GM12878 (cell line): Measurements from ENCODE around the gene LDB2. TPM values are rescaled to one million over a fixed set of nuclear protein-coding genes. Genes with fewer than 3 reads are reported as not detected.

Experiments
- ATAC-seq: fragments of 200-7000 bp; cut with Tn5 transposase; 3 replicates; pipeline ENCODE4 v1.9.1; 2020; ENCODE audit warnings: mild to moderate bottlenecking, moderate library complexity
- BruUV-seq: library from RNA; stranded (reverse); fragments of 400-500 nt; replicated peaks from 2 replicates; lab custom pipeline; 2021; lab: Mats Ljungman, UMichigan
- CTCF ChIA-PET: fragments of 300-600 bp; sonication (Branson Sonifier 250); formaldehyde crosslinking; extraction: SDS; loops from one replicate; lab custom pipeline; 2021; ENCODE audit warnings: inconsistent platforms; lab: Yijun Ruan, JAX
- POLR2A ChIA-PET: fragments of 350-600 bp; formaldehyde crosslinking; extraction: SDS; loops from one replicate; lab custom pipeline; 2021; ENCODE audit warnings: inconsistent platforms; lab: Charles Lee
- RAD21 ChIA-PET: fragments of 300-600 bp; sonication (Branson Sonifier 250); formaldehyde crosslinking; loops from one replicate; lab custom pipeline; 2023; ENCODE audit warnings: antibody characterized with exemption; ENCODE audit not compliant: unreplicated experiment; lab: Charles Lee
- SMC1A ChIA-PET: fragments of 300-600 bp; sonication (Branson Sonifier 250); formaldehyde crosslinking; loops from one replicate; lab custom pipeline; 2023; ENCODE audit not compliant: unreplicated experiment, uncharacterized antibody; lab: Charles Lee
- DNase-seq: peaks from one replicate; pipeline ENCODE4 v3.0.0-alpha.2; 2011; ENCODE audit warnings: low read depth, low spot score
- FAIRE-seq: peaks from 3 replicates; lab custom pipeline; 2011; peaks lifted over from hg19 to GRCh38; lab: Jason Lieb, UNC
- H2AFZ ChIP-seq: 2 replicates; pipeline ENCODE4 v1.6.0; 2011; ENCODE audit warnings: low read depth, low read length, control low read depth; ENCODE audit not compliant: control insufficient read depth
- H3K27ac ChIP-seq: 2 replicates; pipeline ENCODE4 v1.5.1; 2011; ENCODE audit warnings: control low read depth; ENCODE audit not compliant: control insufficient read depth, insufficient read depth
- H3K27me3 ChIP-seq, 2 experiments: replicated peaks in 1 of 2; 2 replicates each; pipeline versions ENCODE4 v1.6.0 to v1.6.1; 2011; ENCODE audit warnings: low read length in 1 of 2; ENCODE audit not compliant: control insufficient read depth in 2 of 2, insufficient read depth in 2 of 2
- H3K36me3 ChIP-seq, 2 experiments: 2 replicates each; pipeline ENCODE4 v1.5.1; 2011; ENCODE audit warnings: low read length in 1 of 2; ENCODE audit not compliant: control insufficient read depth in 2 of 2, insufficient read depth in 2 of 2
- H3K4me1 ChIP-seq: 2 replicates; pipeline ENCODE4 v1.6.1; 2011; ENCODE audit warnings: mild to moderate bottlenecking, low read length, moderate library complexity, mixed read lengths; ENCODE audit not compliant: control insufficient read depth, insufficient read depth
- H3K4me2 ChIP-seq: 2 replicates; pipeline ENCODE4 v1.6.0; 2011; ENCODE audit warnings: control low read depth; ENCODE audit not compliant: control insufficient read depth, insufficient read depth
- H3K4me3 ChIP-seq: fragments of 200-600 bp; sonication (generic); 2 replicates; pipeline ENCODE4 v1.5.1; 2016
- H3K79me2 ChIP-seq: 2 replicates; pipeline ENCODE4 v1.6.0; 2011; ENCODE audit warnings: low read length; ENCODE audit not compliant: control insufficient read depth, insufficient read depth
- H3K9ac ChIP-seq: 2 replicates; pipeline ENCODE4 v1.8.0; 2011; ENCODE audit warnings: low read length, control low read depth, mixed read lengths; ENCODE audit not compliant: control insufficient read depth, insufficient read depth
- H3K9me3 ChIP-seq: replicated peaks from 3 replicates; pipeline ENCODE4 v1.5.1; 2011; ENCODE audit warnings: mild to moderate bottlenecking, low read length; ENCODE audit not compliant: control insufficient read depth, insufficient read depth
- H4K20me1 ChIP-seq: 2 replicates; pipeline ENCODE4 v1.6.0; 2011; ENCODE audit not compliant: control insufficient read depth, insufficient read depth
- BACH1 ChIP-seq: fragments of 450-650 bp; IDR thresholded peaks from 2 replicates; pipeline ENCODE4 v1.6.1; 2017; ENCODE audit warnings: mild to moderate bottlenecking, borderline replicate concordance
- CBFB ChIP-seq: IDR thresholded peaks from 2 replicates; pipeline ENCODE4 v1.6.1; 2016; ENCODE audit warnings: antibody characterized with exemption, low read depth
- CREB1 ChIP-seq: IDR thresholded peaks from 2 replicates; pipeline ENCODE4 v1.6.1; 2012; ENCODE audit warnings: low read depth, mild to moderate bottlenecking, inconsistent platforms
- CREM ChIP-seq: IDR thresholded peaks from 2 replicates; pipeline ENCODE4 v1.6.1; 2014; ENCODE audit warnings: antibody characterized with exemption, low read depth
- EED ChIP-seq: sonication (generic); IDR thresholded peaks from 2 replicates; pipeline ENCODE4 v1.6.1; 2016; ENCODE audit warnings: antibody characterized with exemption, low read depth
- HDAC6 ChIP-seq: fragments of 200-600 bp; sonication (generic); IDR thresholded peaks from one replicate; pipeline ENCODE4 v1.8.0; 2017; ENCODE audit warnings: antibody characterized with exemption; ENCODE audit not compliant: unreplicated experiment
- IRF4 ChIP-seq: IDR thresholded peaks from 2 replicates; pipeline ENCODE4 v1.6.1; 2011; ENCODE audit warnings: low read depth, low read length
- NFIC ChIP-seq: IDR thresholded peaks from 2 replicates; pipeline ENCODE4 v1.6.1; 2012; ENCODE audit warnings: low read depth, mild to moderate bottlenecking, inconsistent platforms, low read length, moderate library complexity
- NR2C1 ChIP-seq: fragments of 450-650 bp; IDR thresholded peaks from 2 replicates; pipeline ENCODE4 v1.6.1; 2017; ENCODE audit warnings: antibody characterized with exemption, mild to moderate bottlenecking, moderate library complexity
- RB1 ChIP-seq: fragments of 450-650 bp; formaldehyde crosslinking; IDR thresholded peaks from 2 replicates; pipeline ENCODE4 v1.6.1; 2017; ENCODE audit warnings: mild to moderate bottlenecking, borderline replicate concordance
- SMAD1 ChIP-seq: fragments of 450-650 bp; IDR thresholded peaks from 2 replicates; pipeline ENCODE4 v1.6.1; 2018; ENCODE audit warnings: mild to moderate bottlenecking, low read depth; ENCODE audit not compliant: partially characterized antibody
- SMAD5 ChIP-seq: IDR thresholded peaks from 2 replicates; pipeline ENCODE4 v1.6.1; 2016; ENCODE audit warnings: antibody characterized with exemption, low read depth
- TCF7 ChIP-seq: IDR thresholded peaks from 2 replicates; pipeline ENCODE4 v1.6.1; 2014; ENCODE audit warnings: antibody characterized with exemption, borderline replicate concordance
- ZNF622 ChIP-seq: fragments of 450-650 bp; IDR thresholded peaks from 2 replicates; pipeline ENCODE4 v1.6.1; 2017; ENCODE audit warnings: mild to moderate bottlenecking, inconsistent platforms
- WGBS: methylation state at CpG from one replicate; pipeline ENCODE4 v1.1.6; 2016; ENCODE audit warnings: low lambda C conversion rate; ENCODE audit not compliant: insufficient replicate concordance, insufficient coverage; ENCODE audit errors: missing lambda C conversion rate; 5-methylcytosine and 5-hydroxymethylcytosine counted together
- in situ Hi-C: fragments of 300-500 bp; cut with MboI; formaldehyde crosslinking; loops from 9 replicates; pipeline ENCODE4 v1.14.3; 2018; ENCODE audit warnings: mixed read lengths
- intact Hi-C: fragments of 100-400 bp; cut with micrococcal nuclease; formaldehyde crosslinking; loops from one replicate; pipeline ENCODE4 v1.14.2; 2022; ENCODE audit not compliant: unreplicated experiment
- polyA plus RNA-seq, 11 experiments: library from polyadenylated mRNA; depleted of rRNA in 4 of 11; unstranded in 6 of 11; stranded (reverse) in 5 of 11; fragments of >200 nt; fragmentation: Nextera tagmentation in 4 of 11; fragmentation: Illumina TruSeq in 1 of 11; extraction: Ambion mirVana in 4 of 11; extraction: Trizol in 1 of 11; gene quantifications; 1 replicate in 1 of 11; 2 replicates in 10 of 11; pipeline versions ENCODE4 v1.2.1 to v1.2.3, GENCODE V29; 2011 to 2016; ENCODE audit warnings: inconsistent platforms in 2 of 11, missing spikeins in 2 of 11, low read depth in 1 of 11
- total RNA-seq, 4 experiments: library from RNA; depleted of rRNA in 3 of 4; stranded (reverse); fragments of >200 nt in 3 of 4; fragmentation: Illumina TruSeq in 1 of 4; extraction: Trizol in 1 of 4; gene quantifications; 2 replicates each; pipeline versions ENCODE4 v1.2.1 to v1.2.3, GENCODE V29; 2013 to 2021

Gene LDB2
- total and polyA plus RNA-seq, 10 of the 15 experiments (the other 5 are each of a cell fraction or from before 2014, with no cell fraction given) = 0.15 TPM; not detected in 9

DNA sequence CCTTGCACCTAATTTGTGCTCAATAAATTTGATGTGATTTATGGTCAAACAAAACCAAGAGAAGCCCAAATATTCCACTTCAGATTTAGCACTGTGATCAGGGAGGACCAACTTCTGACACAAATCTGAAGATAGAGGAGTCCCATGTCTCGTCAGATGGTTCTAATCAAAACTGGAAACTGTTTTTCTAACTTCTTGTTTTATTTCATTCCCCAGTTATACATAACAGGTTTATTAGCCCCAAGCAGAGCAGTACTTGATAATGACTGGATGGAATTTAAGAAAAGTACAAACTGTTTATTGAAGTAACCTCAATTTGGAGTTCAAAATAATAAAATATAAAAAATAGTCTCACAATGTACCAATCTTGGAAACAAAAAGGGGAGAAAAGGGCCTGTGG lies 310.3 kb downstream of the LDB2 start (continued):
- TF ChIP-seq ZNF622 = no peak
- TF ChIP-seq TCF7 = no peak
- TF ChIP-seq CREB1 = no peak
- TF ChIP-seq BACH1 = no peak
- TF ChIP-seq SMAD5 = no peak
- no peak for TF ChIP-seq HDAC6
- TF ChIP-seq CREM = no peak

DNA sequence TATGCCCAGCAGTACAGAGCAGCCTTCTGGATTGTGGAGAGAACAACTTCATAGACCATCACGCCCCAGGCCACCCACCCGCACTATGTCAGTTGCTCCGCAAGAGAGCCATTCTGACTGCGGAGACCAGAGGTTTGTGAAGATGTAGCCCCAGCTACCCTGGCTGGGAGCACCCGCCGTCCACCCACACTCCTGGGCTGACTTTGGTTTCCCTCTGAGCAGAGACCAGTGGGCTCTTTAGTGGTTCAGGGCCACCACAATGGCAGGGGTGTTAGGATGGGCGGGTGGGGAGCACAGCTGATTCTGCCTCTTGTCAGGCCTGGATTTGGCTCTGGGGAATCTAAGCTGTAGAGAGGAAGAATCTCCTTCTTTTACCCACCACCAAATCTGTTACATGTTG lies 313.4 kb downstream of the LDB2 start:
- no peaks in the 10 kb centered on the region for H4K20me1 ChIP-seq
- ATAC-seq = no peak
- H3K4me3 ChIP-seq = no peak overlapping the region
- 57% methylated on average over 7 of the region's 7 CpGs for WGBS
- no peak overlapping the region for H3K4me2 ChIP-seq
- DNase-seq = no peak
- H2AFZ ChIP-seq = no peak overlapping the region
- CTCF ChIA-PET = no interaction called here
- TF ChIP-seq NR2C1 = no peak
- TF ChIP-seq EED = no peak
- no peak for TF ChIP-seq RB1
- no peak for TF ChIP-seq IRF4
- TF ChIP-seq NFIC = no peak
- TF ChIP-seq CBFB = no peak
- no peak for TF ChIP-seq SMAD1
- in situ Hi-C loops = no loop called here
- H3K36me3 ChIP-seq = no peaks in the 10 kb centered on the region
- intact Hi-C loops = no loop called here
- H3K27me3 ChIP-seq = no peaks in the 10 kb centered on the region
- SMC1A ChIA-PET = no interaction called here
- RAD21 ChIA-PET = no interaction called here
- H3K79me2 ChIP-seq = no peaks in the 10 kb centered on the region
- H3K27ac ChIP-seq = no peak overlapping the region
- no peak for FAIRE-seq
- H3K9me3 ChIP-seq = no peaks in the 10 kb centered on the region
- POLR2A ChIA-PET = no interaction called here
- no TSS peak for BruUV-seq
- no peaks in the 10 kb centered on the region for H3K4me1 ChIP-seq
- H3K9ac ChIP-seq = no peak overlapping the region
